Measurements from ENCODE around the gene SCYL2.
"Not testable (repeated sequence)": the region's sequence is repeated elsewhere in the genome, so short reads cannot be mapped to it uniquely, and the experiment has no call there.

Gene SCYL2

GRCh38 chr12:100265732-100266584 lies 1.0 kb upstream of the SCYL2 start:
- DNase-seq: peak in 1 of 2 experiments; percentile 76

GRCh38 chr12:100266585-100266834 lies 467 bp upstream of the SCYL2 start:
- peak in 1 of 2 experiments; percentile 73 for DNase-seq

- DNase-seq: peak; percentile 37 to 42
Observed at GRCh38 chr12:100267603-100268281, 765 bp downstream of the SCYL2 start.

GRCh38 chr12:100268835-100269564 lies 2.0 kb downstream of the SCYL2 start:
- DNase-seq: no peak

GRCh38 chr12:100273782-100274181 lies 6.8 kb downstream of the SCYL2 start:
- DNase-seq: no peak

GRCh38 chr12:100274291-100274690 lies 7.3 kb downstream of the SCYL2 start:
- no peak for DNase-seq

GRCh38 chr12:100279159-100279558 lies 12.2 kb downstream of the SCYL2 start:
- no peak for DNase-seq

GRCh38 chr12:100279607-100280244 lies 12.7 kb downstream of the SCYL2 start:
- no peak for DNase-seq

GRCh38 chr12:100284556-100284955 lies 17.6 kb downstream of the SCYL2 start:
- not testable (repeated sequence) for DNase-seq

- DNase-seq: no peak
Observed at GRCh38 chr12:100289038-100289437, 22.1 kb downstream of the SCYL2 start.

- DNase-seq: no peak
Observed at GRCh38 chr12:100290016-100290415, 23.0 kb downstream of the SCYL2 start.

- peak in 1 of 2 experiments; percentile 11 for DNase-seq
Observed at GRCh38 chr12:100293017-100293416, 26.0 kb downstream of the SCYL2 start.

- not testable (repeated sequence) for DNase-seq
Observed at GRCh38 chr12:100294366-100294765, 27.4 kb downstream of the SCYL2 start.

- peak; percentile 20 to 76 for DNase-seq
Observed at GRCh38 chr12:100295764-100296555, 29.0 kb downstream of the SCYL2 start.

GRCh38 chr12:100302081-100302480 lies 35.1 kb downstream of the SCYL2 start:
- DNase-seq: no peak

- no peak for DNase-seq
Observed at GRCh38 chr12:100303831-100304230, 36.9 kb downstream of the SCYL2 start.

- DNase-seq: not testable (repeated sequence)
Observed at GRCh38 chr12:100304334-100304733, 37.4 kb downstream of the SCYL2 start.

- not testable (repeated sequence) for DNase-seq
Observed at GRCh38 chr12:100308138-100308537, 41.2 kb downstream of the SCYL2 start.

GRCh38 chr12:100311317-100311716 lies 44.3 kb downstream of the SCYL2 start:
- no peak for DNase-seq

GRCh38 chr12:100317371-100317770 lies 50.4 kb downstream of the SCYL2 start:
- DNase-seq: no peak

- no peak for DNase-seq
Observed at GRCh38 chr12:100324498-100324897, 57.5 kb downstream of the SCYL2 start.

- no peak for DNase-seq
Observed at GRCh38 chr12:100326208-100326607, 59.2 kb downstream of the SCYL2 start.
